Left ventricle myocardium inferior (tissue), 1 donor: ENCODE measurements around the gene CDCA7. TPM values are rescaled to one million over a fixed set of nuclear protein-coding genes. Genes with fewer than 3 reads are reported as not detected.

Source experiments
- DNase-seq: peaks from one replicate; pipeline ENCODE4 v3.0.0-alpha.2; 2020
- H3K27ac ChIP-seq: fragments of 200-600 bp; replicated peaks from 2 replicates; pipeline ENCODE4 v1.8.0; 2021
- H3K27me3 ChIP-seq: fragments of 200-600 bp; 2 replicates; pipeline ENCODE4 v1.8.0; 2021; ENCODE audit warnings: low read depth
- H3K36me3 ChIP-seq: fragments of 200-600 bp; 2 replicates; pipeline ENCODE4 v1.8.0; 2021
- H3K4me1 ChIP-seq: fragments of 200-600 bp; 2 replicates; pipeline ENCODE4 v1.8.0; 2021
- H3K4me3 ChIP-seq: fragments of 200-600 bp; 2 replicates; pipeline ENCODE4 v1.8.0; 2021; ENCODE audit warnings: mild to moderate bottlenecking, moderate library complexity
- H3K9me3 ChIP-seq: fragments of 200-600 bp; replicated peaks from 2 replicates; pipeline ENCODE4 v1.8.0; 2021
- CTCF ChIP-seq: fragments of 200-600 bp; IDR thresholded peaks from 2 replicates; pipeline ENCODE4 v1.8.0; 2021; ENCODE audit warnings: antibody characterized with exemption, mild to moderate bottlenecking, borderline replicate concordance
- intact Hi-C: fragments of 100-400 bp; cut with micrococcal nuclease; formaldehyde crosslinking; loops from one replicate; pipeline ENCODE4 v1.11.0; 2022
- total RNA-seq: library from RNA; stranded (reverse); fragmentation: NEBNext Ultra II Directional; extraction: Animal tissue kit (Norgen Biotek cat#: 25700); gene quantifications from one replicate; pipeline ENCODE4 v1.2.1, GENCODE V29; 2021
- donor health status: DM: no; HTN: yes; CAD: no; lungs with severe emphysema.

The CDCA7 gene
- total RNA-seq, 1 donor from 2014 or later: 0.96 TPM

GRCh38 chr2:173395567-173396351 lies 41.1 kb downstream of the CDCA7 start:
- DNase-seq: no peak
- H3K27me3 ChIP-seq: peaks cover 42% of the 10 kb centered on the region
- H3K27ac ChIP-seq: no peak overlapping the region
- no peak for TF ChIP-seq CTCF
- H3K4me1 ChIP-seq: peaks cover 5% of the 10 kb centered on the region
- H3K9me3 ChIP-seq: no peaks in the 10 kb centered on the region
- H3K4me3 ChIP-seq: no peak overlapping the region
- intact Hi-C loops: no loop called here
- no peaks in the 10 kb centered on the region for H3K36me3 ChIP-seq

GRCh38 chr2:173397539-173397938 lies 42.9 kb downstream of the CDCA7 start:
- Histone ChIP-seq H3K27ac (no peak overlapping the region), H3K36me3 (no peaks in the 10 kb centered on the region), H3K27me3 (peaks cover 45% of the 10 kb centered on the region), H3K4me3 (no peak overlapping the region), H3K9me3 (no peaks in the 10 kb centered on the region), H3K4me1 (peaks cover 19% of the 10 kb centered on the region)
- DNase-seq: no peak
- intact Hi-C loops: no loop called here
- TF ChIP-seq CTCF: peak; percentile 22

GRCh38 chr2:173399229-173399628 lies 44.6 kb downstream of the CDCA7 start:
- intact Hi-C loops: no loop called here

GRCh38 chr2:173400760-173401159 lies 46.1 kb downstream of the CDCA7 start:
- no peak for TF ChIP-seq CTCF
- H3K4me3 ChIP-seq: no peak overlapping the region
- peaks cover 14% of the 10 kb centered on the region for H3K4me1 ChIP-seq
- H3K9me3 ChIP-seq: no peaks in the 10 kb centered on the region
- H3K27ac ChIP-seq: no peak overlapping the region
- peaks cover 54% of the 10 kb centered on the region for H3K27me3 ChIP-seq
- H3K36me3 ChIP-seq: no peaks in the 10 kb centered on the region
- intact Hi-C loops: loop anchor here (5.0 to 10.0 kb wide), 2 partner anchors 47 to 174 kb away; no protein-coding TSS in a partner anchor
- DNase-seq: no peak

More at GRCh38 chr2:173399229-173399628, 44.6 kb downstream of the CDCA7 start:
- H3K27me3 ChIP-seq: peaks cover 52% of the 10 kb centered on the region
- no peak for DNase-seq
- H3K4me3 ChIP-seq: no peak overlapping the region
- H3K9me3 ChIP-seq: no peaks in the 10 kb centered on the region
- H3K27ac ChIP-seq: no peak overlapping the region
- H3K4me1 ChIP-seq: peaks cover 14% of the 10 kb centered on the region
- H3K36me3 ChIP-seq: no peaks in the 10 kb centered on the region
- TF ChIP-seq CTCF: no peak

GRCh38 chr2:173401716-173402326 lies 47.1 kb downstream of the CDCA7 start:
- no peak for TF ChIP-seq CTCF

More at GRCh38 chr2:173401716-173402326, 47.1 kb downstream of the CDCA7 start:
- Histone ChIP-seq H3K4me1 (peaks cover 14% of the 10 kb centered on the region), H3K36me3 (no peaks in the 10 kb centered on the region), H3K27ac (peak overlapping the region; percentile 23), H3K27me3 (peaks cover 44% of the 10 kb centered on the region), H3K9me3 (no peaks in the 10 kb centered on the region), H3K4me3 (peak overlapping the region; percentile 48)
- intact Hi-C loops: loop anchor here (5.0 to 10.0 kb wide), 2 partner anchors 45 to 173 kb away; no protein-coding TSS in a partner anchor
- no peak for DNase-seq
